IMR-90 (cell line): ENCODE measurements around the gene CFD. TPM values are rescaled to one million over a fixed set of nuclear protein-coding genes. Genes with fewer than 3 reads are reported as not detected.

Experiments
- ATAC-seq: fragments of 200-7000 bp; cut with Tn5 transposase; 2 replicates; pipeline ENCODE4 v1.9.1; 2020; ENCODE audit warnings: low read depth, mild to moderate bottlenecking, moderate library complexity
- BruUV-seq: library from RNA; stranded (reverse); fragments of 400-500 nt; replicated peaks from 2 replicates; lab custom pipeline; 2021; lab: Mats Ljungman, UMichigan
- CTCF ChIA-PET: fragments of 300-600 bp; formaldehyde crosslinking; extraction: SDS; loops from one replicate; lab custom pipeline; 2021; ENCODE audit warnings: antibody characterized with exemption; lab: Yijun Ruan, JAX
- POLR2A ChIA-PET: fragments of 300-600 bp; sonication (Branson Sonifier 250); formaldehyde crosslinking; loops from one replicate; lab custom pipeline; 2022; ENCODE audit warnings: antibody characterized with exemption; ENCODE audit not compliant: unreplicated experiment; lab: Charles Lee
- DNase-seq: peaks from one replicate; pipeline ENCODE4 v3.0.0; 2013
- H2AFZ ChIP-seq: replicated peaks from 2 replicates; pipeline ENCODE3; 2013; ENCODE audit warnings: low read length, mild to moderate bottlenecking; ENCODE audit not compliant: poor library complexity
- H2AK5ac ChIP-seq: 2 replicates; pipeline ENCODE4 v1.6.1; 2013; ENCODE audit warnings: low read depth, low read length, inconsistent platforms
- H2AK9ac ChIP-seq: replicated peaks from 2 replicates; pipeline ENCODE3; 2013; ENCODE audit warnings: mild to moderate bottlenecking, low read depth, low read length, moderate library complexity; ENCODE audit not compliant: poor library complexity
- H2BK120ac ChIP-seq: 2 replicates; pipeline ENCODE4 v1.6.1; 2013; ENCODE audit warnings: low read depth, low read length, inconsistent platforms
- H2BK15ac ChIP-seq: 3 replicates; pipeline ENCODE4 v1.6.1; 2013; ENCODE audit warnings: low read depth, low read length, inconsistent platforms
- H2BK20ac ChIP-seq: 2 replicates; pipeline ENCODE4 v1.6.1; 2013; ENCODE audit warnings: low read depth, mild to moderate bottlenecking, inconsistent platforms, low read length, moderate library complexity
- H2BK5ac ChIP-seq: 2 replicates; pipeline ENCODE4 v1.6.1; 2013; ENCODE audit warnings: mild to moderate bottlenecking, low read depth, low read length, inconsistent platforms; ENCODE audit not compliant: poor library complexity, severe bottlenecking
- H3K14ac ChIP-seq: replicated peaks from 2 replicates; pipeline ENCODE4 v1.6.1; 2013; ENCODE audit warnings: low read depth, low read length, inconsistent platforms
- H3K18ac ChIP-seq: 2 replicates; pipeline ENCODE4 v1.6.1; 2013; ENCODE audit warnings: low read depth, low read length, control low read depth
- H3K23ac ChIP-seq: 2 replicates; pipeline ENCODE4 v1.6.1; 2013; ENCODE audit warnings: low read depth, low read length, inconsistent platforms
- H3K27ac ChIP-seq: 2 replicates; pipeline ENCODE4 v1.5.1; 2013; ENCODE audit warnings: mild to moderate bottlenecking, control low read depth, low read length; ENCODE audit not compliant: insufficient read depth
- H3K27me3 ChIP-seq: 2 replicates; pipeline ENCODE4 v1.6.1; 2013; ENCODE audit warnings: low read length; ENCODE audit not compliant: control insufficient read depth, insufficient read depth
- H3K36me3 ChIP-seq: 2 replicates; pipeline ENCODE4 v1.6.1; 2013; ENCODE audit warnings: low read length, mixed read lengths; ENCODE audit not compliant: control insufficient read depth, insufficient read depth
- H3K4ac ChIP-seq: 2 replicates; pipeline ENCODE4 v1.6.1; 2013; ENCODE audit warnings: low read depth, low read length, inconsistent platforms
- H3K4me1 ChIP-seq: 2 replicates; pipeline ENCODE4 v1.6.1; 2013; ENCODE audit warnings: low read length, mixed read lengths; ENCODE audit not compliant: control insufficient read depth, insufficient read depth
- H3K4me2 ChIP-seq: 2 replicates; pipeline ENCODE4 v1.6.1; 2013; ENCODE audit warnings: low read depth, mild to moderate bottlenecking, control low read depth, low read length, moderate library complexity
- H3K4me3 ChIP-seq: 2 replicates; pipeline ENCODE4 v1.5.1; 2013; ENCODE audit warnings: low read depth, mild to moderate bottlenecking, control low read depth, low read length, moderate library complexity; ENCODE audit not compliant: insufficient read depth
- H3K56ac ChIP-seq: 2 replicates; pipeline ENCODE4 v1.6.1; 2013; ENCODE audit warnings: low read length, inconsistent platforms; ENCODE audit not compliant: insufficient read depth; ENCODE audit errors: extremely low read depth
- H3K79me1 ChIP-seq, 2 experiments: 2 replicates each; pipeline ENCODE4 v1.6.1; 2013; ENCODE audit warnings: low read length in 2 of 2, inconsistent platforms in 1 of 2, low read depth in 1 of 2
- H3K9ac ChIP-seq: 2 replicates; pipeline ENCODE4 v1.6.1; 2013; ENCODE audit warnings: low read depth, low read length, control low read depth
- H3K9me1 ChIP-seq: 2 replicates; pipeline ENCODE4 v1.6.1; 2013; ENCODE audit warnings: low read length, inconsistent platforms; ENCODE audit not compliant: insufficient read depth
- H3K9me3 ChIP-seq: 2 replicates; pipeline ENCODE4 v1.6.1; 2013; ENCODE audit warnings: low read length; ENCODE audit not compliant: control insufficient read depth, insufficient read depth
- H4K20me1 ChIP-seq: 2 replicates; pipeline ENCODE4 v1.6.1; 2013; ENCODE audit warnings: low read length, inconsistent platforms; ENCODE audit not compliant: insufficient read depth
- H4K5ac ChIP-seq: 2 replicates; pipeline ENCODE4 v1.6.1; 2013; ENCODE audit warnings: mild to moderate bottlenecking, low read depth, low read length, control low read depth
- H4K8ac ChIP-seq, 2 experiments: 2 replicates each; pipeline ENCODE4 v1.6.1; 2013; ENCODE audit warnings: low read depth in 2 of 2, low read length in 2 of 2, control low read depth in 1 of 2, inconsistent platforms in 1 of 2
- H4K91ac ChIP-seq: 2 replicates; pipeline ENCODE4 v1.6.1; 2013; ENCODE audit warnings: low read depth, low read length, inconsistent platforms; ENCODE audit not compliant: insufficient read depth
- CEBPB ChIP-seq: IDR thresholded peaks from 2 replicates; pipeline ENCODE4 v1.6.1; 2012; ENCODE audit warnings: low read depth, low read length, improper control_type of control experiment
- CHD1 ChIP-seq: IDR thresholded peaks from 2 replicates; pipeline ENCODE4 v1.6.1; 2012; ENCODE audit warnings: low read depth, low read length, improper control_type of control experiment
- FOS ChIP-seq: fragments of 150-350 bp; IDR thresholded peaks from 2 replicates; pipeline ENCODE4 v1.6.1; 2016; ENCODE audit warnings: low read depth, low read length
- MAFK ChIP-seq: IDR thresholded peaks from 2 replicates; pipeline ENCODE4 v1.6.1; 2012; ENCODE audit warnings: low read depth, low read length, improper control_type of control experiment
- MXI1 ChIP-seq: IDR thresholded peaks from 2 replicates; pipeline ENCODE4 v1.6.1; 2012; ENCODE audit warnings: low read depth, mild to moderate bottlenecking, low read length, moderate library complexity, borderline replicate concordance
- NFE2L2 ChIP-seq: fragments of 150-350 bp; IDR thresholded peaks from 2 replicates; pipeline ENCODE4 v1.6.1; 2016; ENCODE audit warnings: low read depth, mild to moderate bottlenecking, low read length
- RAD21 ChIP-seq: IDR thresholded peaks from 2 replicates; pipeline ENCODE4 v1.6.1; 2012; ENCODE audit warnings: low read length, improper control_type of control experiment
- RCOR1 ChIP-seq: IDR thresholded peaks from 2 replicates; pipeline ENCODE4 v1.6.1; 2012; ENCODE audit warnings: mild to moderate bottlenecking, low read length, improper control_type of control experiment; ENCODE audit not compliant: insufficient replicate concordance
- RFX5 ChIP-seq: IDR thresholded peaks from 2 replicates; pipeline ENCODE4 v1.8.0; 2012; ENCODE audit warnings: low read depth, mild to moderate bottlenecking, low read length, moderate library complexity
- SMC3 ChIP-seq: fragments of 150-350 bp; IDR thresholded peaks from 2 replicates; pipeline ENCODE4 v1.6.1; 2016; ENCODE audit warnings: low read depth, mild to moderate bottlenecking, antibody characterized with exemption, low read length, moderate library complexity
- WGBS, 2 experiments: methylation state at CpG; one replicate each; pipeline versions ENCODE4 v1.1.5 to v1.1.7; 2013; ENCODE audit warnings: missing lambda C conversion rate in 2 of 2; ENCODE audit not compliant: insufficient read length in 1 of 2; ENCODE audit errors: extremely low coverage in 2 of 2; 5-methylcytosine and 5-hydroxymethylcytosine counted together
- dilution Hi-C: fragments of 300-500 bp; cut with HindIII; formaldehyde crosslinking; loops from one replicate; pipeline ENCODE4 v1.14.3; 2018; ENCODE audit warnings: low sequenced_read_pairs; ENCODE audit not compliant: unreplicated experiment
- in situ Hi-C: fragments of 300-500 bp; cut with MboI; formaldehyde crosslinking; loops from 3 replicates; pipeline ENCODE4 v1.14.3; 2019; ENCODE audit warnings: low sequenced_read_pairs, inconsistent platforms, mixed read lengths
- intact Hi-C: fragments of 100-400 bp; cut with micrococcal nuclease; formaldehyde crosslinking; loops from 2 replicates; pipeline ENCODE4 v1.10.0; 2022
- polyA plus RNA-seq, 3 experiments: library from polyadenylated mRNA; depleted of rRNA; stranded (reverse); fragments of >200 nt; gene quantifications; 2 replicates each; pipeline ENCODE4 v1.2.3, GENCODE V29; 2012; ENCODE audit warnings: low replicate concordance in 1 of 3
- total RNA-seq: library from RNA; depleted of rRNA; stranded (reverse); fragments of >200 nt; gene quantifications from 2 replicates; pipeline ENCODE4 v1.2.3, GENCODE V29; 2012
- TF ChIP-seq, protein P1 (sequence below): conservative IDR thresholded peaks from 2 replicates; pipeline ENCODE4 v1.5.1; 2012; ENCODE audit warnings: mild to moderate bottlenecking, low read depth, low read length, improper control_type of control experiment
- TF ChIP-seq, protein P2 (sequence below): fragments of 150-350 bp; IDR thresholded peaks from 2 replicates; pipeline ENCODE4 v1.6.1; 2016; ENCODE audit warnings: low read depth, mild to moderate bottlenecking, low read length, moderate library complexity, borderline replicate concordance

CFD gene
- total and polyA plus RNA-seq, 2 of the 4 experiments (the other 2 are of a cell fraction): 1.4 to 2.8 TPM

- Histone ChIP-seq H3K4ac (no peak overlapping the region), H2BK5ac (peak overlapping the region; percentile 20), H3K9me1 (no peaks in the 10 kb centered on the region; the same call in 1 of the 2 replicates), H3K36me3 (peaks cover 34% of the 10 kb centered on the region), H2BK15ac (no peak overlapping the region), H3K23ac (no peak overlapping the region), H2AK5ac (peak overlapping the region; percentile 17), H4K91ac (no peak overlapping the region), H3K9me3 (no peaks in the 10 kb centered on the region), H3K4me1 (peaks cover 22% of the 10 kb centered on the region), H4K8ac (no peak overlapping the region), H2BK120ac (no peak overlapping the region), H2AK9ac (peak overlapping the region; percentile 28), H2BK20ac (no peak overlapping the region), H3K18ac (no peak overlapping the region), H3K4me2 (no peak overlapping the region), H3K9ac (no peak overlapping the region), H4K5ac (no peak overlapping the region), H3K56ac (no peak overlapping the region), H3K27ac (no peak overlapping the region), H3K14ac (no peak overlapping the region), H3K79me1 (peaks cover 7 to 22% of the 10 kb centered on the region in 2 experiments; a peak in 2 of 4 replicates), H3K4me3 (no peak overlapping the region), H2AFZ (peak overlapping the region; percentile 14), H4K20me1 (peaks cover 17% of the 10 kb centered on the region), H3K27me3 (no peaks in the 10 kb centered on the region)
- dilution Hi-C loops (no loop called here), intact Hi-C loops (no loop called here), in situ Hi-C loops (no loop called here)
- ChIA-PET CTCF (no interaction called here), POLR2A (no interaction called here)
- TF ChIP-seq MAFK (no peak), MXI1 (no peak), RAD21 (no peak), CHD1 (no peak), RCOR1 (no peak), SMC3 (no peak), NFE2L2 (no peak), CEBPB (no peak), RFX5 (no peak), FOS (no peak)
- TF ChIP-seq, protein P1, sequence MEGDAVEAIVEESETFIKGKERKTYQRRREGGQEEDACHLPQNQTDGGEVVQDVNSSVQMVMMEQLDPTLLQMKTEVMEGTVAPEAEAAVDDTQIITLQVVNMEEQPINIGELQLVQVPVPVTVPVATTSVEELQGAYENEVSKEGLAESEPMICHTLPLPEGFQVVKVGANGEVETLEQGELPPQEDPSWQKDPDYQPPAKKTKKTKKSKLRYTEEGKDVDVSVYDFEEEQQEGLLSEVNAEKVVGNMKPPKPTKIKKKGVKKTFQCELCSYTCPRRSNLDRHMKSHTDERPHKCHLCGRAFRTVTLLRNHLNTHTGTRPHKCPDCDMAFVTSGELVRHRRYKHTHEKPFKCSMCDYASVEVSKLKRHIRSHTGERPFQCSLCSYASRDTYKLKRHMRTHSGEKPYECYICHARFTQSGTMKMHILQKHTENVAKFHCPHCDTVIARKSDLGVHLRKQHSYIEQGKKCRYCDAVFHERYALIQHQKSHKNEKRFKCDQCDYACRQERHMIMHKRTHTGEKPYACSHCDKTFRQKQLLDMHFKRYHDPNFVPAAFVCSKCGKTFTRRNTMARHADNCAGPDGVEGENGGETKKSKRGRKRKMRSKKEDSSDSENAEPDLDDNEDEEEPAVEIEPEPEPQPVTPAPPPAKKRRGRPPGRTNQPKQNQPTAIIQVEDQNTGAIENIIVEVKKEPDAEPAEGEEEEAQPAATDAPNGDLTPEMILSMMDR: no peak
- TF ChIP-seq, protein P2, sequence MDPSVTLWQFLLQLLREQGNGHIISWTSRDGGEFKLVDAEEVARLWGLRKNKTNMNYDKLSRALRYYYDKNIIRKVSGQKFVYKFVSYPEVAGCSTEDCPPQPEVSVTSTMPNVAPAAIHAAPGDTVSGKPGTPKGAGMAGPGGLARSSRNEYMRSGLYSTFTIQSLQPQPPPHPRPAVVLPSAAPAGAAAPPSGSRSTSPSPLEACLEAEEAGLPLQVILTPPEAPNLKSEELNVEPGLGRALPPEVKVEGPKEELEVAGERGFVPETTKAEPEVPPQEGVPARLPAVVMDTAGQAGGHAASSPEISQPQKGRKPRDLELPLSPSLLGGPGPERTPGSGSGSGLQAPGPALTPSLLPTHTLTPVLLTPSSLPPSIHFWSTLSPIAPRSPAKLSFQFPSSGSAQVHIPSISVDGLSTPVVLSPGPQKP: no peak
- 40% methylated on average over 17 of the region's 28 CpGs; no CpG with 5 or more reads in 1 of the 2 experiments for WGBS, 2 experiments
- BruUV-seq: no TSS peak
- ATAC-seq (peak; percentile 3; the same call in 1 of the 2 replicates), DNase-seq (peak; percentile 32)
Measured at GRCh38 chr19:870963-871401, 11.5 kb downstream of the CFD start.
